IPS-11a (cell line): ENCODE data around the gene ARRDC1.
"Not testable (repeated sequence)": the region's sequence is repeated elsewhere in the genome, so short reads cannot be mapped to it uniquely, and the experiment has no call there.

Experiments used
- H3K4me3 ChIP-seq: one replicate; pipeline ENCODE4 v1.5.1; 2013; ENCODE audit warnings: low read depth, low read length, control low read depth

The ARRDC1 gene

GRCh38 chr9:137612741-137613142 lies 7.3 kb downstream of the ARRDC1 start:
- H3K4me3 ChIP-seq: no peak overlapping the region

DNA sequence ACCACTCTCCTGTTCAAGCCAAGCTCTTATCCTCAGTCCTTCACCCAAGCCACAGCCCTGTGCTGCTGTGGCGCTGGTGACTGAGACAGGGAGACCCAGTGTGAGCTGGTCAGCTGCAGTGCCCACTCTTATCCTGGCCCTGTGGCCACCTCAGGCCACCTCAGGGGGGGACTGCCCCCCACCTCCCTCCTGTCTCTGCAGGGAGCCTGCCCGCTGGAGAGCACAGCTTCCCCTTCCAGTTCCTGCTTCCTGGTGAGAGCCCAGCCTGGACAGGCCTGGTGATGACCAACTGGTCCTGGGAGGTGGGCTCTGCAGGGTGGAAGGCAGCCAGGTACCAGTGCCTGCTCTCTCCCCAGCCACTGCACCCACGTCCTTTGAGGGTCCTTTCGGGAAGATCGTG lies 7.8 kb downstream of the ARRDC1 start:
- no peak overlapping the region for H3K4me3 ChIP-seq

DNA sequence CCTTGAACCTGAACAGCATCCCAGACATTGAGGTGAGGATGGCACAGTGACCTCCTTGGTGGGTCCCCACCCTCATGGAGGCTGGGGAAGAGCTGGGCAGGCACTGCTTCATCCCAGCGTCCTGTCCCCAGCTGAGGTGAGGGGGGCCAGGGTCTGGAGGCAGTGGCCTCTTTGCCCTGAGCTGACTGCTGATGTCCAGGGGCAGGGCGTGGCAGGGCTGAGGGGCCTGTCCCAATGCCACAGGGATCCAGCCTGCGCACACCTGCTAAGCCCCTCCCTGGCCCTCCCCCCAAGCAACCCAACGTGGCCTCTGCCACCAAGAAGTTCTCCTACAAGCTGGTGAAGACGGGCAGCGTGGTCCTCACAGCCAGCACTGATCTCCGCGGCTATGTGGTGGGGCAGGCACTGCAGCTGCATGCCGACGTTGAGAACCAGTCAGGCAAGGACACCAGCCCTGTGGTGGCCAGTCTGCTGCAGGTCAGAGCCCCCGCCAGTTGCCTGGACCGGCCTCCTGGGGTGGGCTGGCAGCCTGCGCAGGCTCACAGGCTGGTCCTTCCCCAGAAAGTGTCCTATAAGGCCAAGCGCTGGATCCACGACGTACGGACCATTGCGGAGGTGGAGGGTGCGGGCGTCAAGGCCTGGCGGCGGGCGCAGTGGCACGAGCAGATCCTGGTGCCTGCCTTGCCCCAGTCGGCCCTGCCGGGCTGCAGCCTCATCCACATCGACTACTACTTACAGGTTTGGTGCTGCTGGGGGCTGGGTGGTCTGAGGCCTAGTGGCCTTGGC lies 8.4 kb downstream of the ARRDC1 start:
- H3K4me3 ChIP-seq: no peak overlapping the region

DNA sequence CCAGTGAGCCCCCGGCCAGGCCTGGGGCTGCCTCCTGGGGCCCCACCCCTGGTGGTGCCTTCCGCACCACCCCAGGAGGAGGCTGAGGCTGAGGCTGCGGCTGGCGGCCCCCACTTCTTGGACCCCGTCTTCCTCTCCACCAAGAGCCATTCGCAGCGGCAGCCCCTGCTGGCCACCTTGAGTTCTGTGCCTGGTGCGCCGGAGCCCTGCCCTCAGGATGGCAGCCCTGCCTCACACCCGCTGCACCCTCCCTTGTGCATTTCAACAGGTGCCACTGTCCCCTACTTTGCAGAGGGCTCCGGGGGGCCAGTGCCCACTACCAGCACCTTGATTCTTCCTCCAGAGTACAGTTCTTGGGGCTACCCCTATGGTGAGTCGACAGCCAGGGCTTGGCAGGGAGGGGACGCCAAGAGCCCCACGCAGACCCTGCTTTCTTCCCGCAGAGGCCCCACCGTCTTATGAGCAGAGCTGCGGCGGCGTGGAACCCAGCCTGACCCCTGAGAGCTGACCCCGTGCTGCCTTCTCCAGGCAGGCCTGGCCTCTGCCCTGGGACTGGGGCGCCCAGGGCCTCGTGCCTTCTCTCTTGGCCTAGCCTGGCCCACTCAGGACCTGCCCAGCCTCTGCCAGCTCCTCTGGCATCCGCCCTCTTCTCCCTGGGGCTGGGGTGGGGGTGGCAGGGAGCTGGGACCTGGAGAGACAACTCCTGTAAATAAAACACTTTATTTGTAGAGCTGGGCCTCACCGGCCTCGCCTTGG lies 9.3 kb downstream of the ARRDC1 start:
- no peak overlapping the region for H3K4me3 ChIP-seq

- no peak overlapping the region for H3K4me3 ChIP-seq
Measured at GRCh38 chr9:137615387-137615871, 9.9 kb downstream of the ARRDC1 start.

DNA sequence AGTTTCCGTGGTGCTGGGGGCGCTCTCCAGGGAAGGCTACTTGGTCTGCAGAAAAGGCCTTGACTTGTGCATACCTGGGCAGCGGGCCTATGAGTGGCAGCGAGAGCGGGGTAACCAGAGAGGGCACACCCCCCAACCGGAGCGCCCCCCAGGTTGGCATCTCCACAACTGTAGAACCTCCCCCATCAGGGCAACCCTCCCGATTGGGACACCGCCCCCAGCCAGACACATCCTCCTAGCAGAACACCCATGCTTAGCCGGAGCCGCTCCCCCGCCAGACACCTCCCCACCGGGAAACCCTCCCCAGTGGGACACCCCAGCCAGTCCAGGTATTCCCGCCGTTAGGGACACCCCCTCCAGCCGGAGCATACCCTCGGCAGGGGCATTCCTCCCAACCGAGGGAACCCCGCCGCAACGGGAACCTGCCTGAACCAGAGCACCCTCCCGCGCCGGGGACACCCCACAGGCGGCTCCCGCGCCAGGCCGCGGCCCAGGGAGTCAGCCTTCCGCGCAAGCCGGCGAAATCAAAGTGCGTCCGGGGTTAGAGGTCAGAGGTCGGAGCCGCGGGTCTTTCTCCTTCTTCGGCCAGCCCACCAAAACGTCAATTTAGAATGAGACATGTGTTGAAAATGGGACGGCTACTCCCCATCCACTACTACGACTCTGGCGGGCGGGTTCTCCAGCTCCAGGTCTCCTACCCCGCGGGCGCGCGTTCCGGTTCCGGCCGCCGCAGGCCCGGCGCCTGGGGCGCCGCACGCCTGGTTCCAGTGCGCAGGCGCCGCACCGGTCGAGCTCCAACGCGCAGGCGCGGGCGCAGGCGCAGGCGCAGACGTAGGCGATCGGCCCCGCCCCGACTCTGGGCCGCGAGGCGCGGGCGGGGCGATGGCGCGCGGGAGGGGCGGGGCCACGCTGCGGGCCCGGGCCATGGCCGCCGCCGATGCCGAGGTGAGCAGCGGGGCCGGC lies 12.9 kb downstream of the ARRDC1 start, which contains the start of gene EHMT1:
Gene EHMT1, plus strand, starts transcription at position 901 of the 963 bp plus-strand sequence. Its CDS starts 24 bp downstream, at position 925.
- peak within 1 kb of the TSS; percentile 91 for H3K4me3 ChIP-seq

DNA sequence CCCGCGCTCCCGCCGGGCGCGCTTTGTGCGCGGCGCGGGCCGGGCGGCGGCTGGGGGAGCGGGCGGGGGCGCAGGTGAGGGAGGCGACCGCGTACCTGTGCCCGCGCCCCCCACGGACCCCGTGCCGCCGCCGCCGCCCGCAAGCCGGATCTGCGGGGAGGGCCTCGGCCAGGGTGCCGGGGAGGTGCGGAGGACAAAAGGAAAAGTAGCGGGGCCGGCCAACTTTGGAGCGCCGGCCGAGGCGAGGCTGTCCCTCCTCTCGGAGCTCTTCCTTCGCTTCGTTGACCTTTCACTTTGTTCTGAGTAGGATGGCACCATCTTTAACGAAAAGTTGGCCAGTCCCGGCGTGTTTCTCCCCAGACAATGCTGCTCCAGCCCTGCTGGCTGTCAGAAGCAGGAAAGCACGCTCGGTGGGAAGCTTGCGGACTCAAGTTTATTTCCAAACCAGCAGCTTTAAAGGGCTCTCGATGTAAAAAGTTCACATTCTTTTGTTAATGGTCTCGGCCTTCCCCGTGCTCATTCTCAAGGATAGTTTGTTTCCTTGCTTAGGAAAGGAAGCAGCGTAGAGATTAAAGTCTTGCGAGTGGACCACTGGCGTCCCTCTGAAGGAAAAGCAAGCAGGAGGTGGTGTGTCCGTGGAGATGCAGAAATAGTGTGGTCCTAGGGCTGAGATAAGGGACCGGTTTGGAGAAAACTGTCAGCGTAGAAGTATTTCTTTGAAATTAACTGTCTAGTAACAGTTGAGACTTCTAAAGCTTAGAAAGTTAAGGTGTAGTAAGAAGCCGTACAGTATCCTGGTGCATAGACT lies 14.0 kb downstream of the ARRDC1 start:
- peak overlapping the region; percentile 87 for H3K4me3 ChIP-seq

DNA sequence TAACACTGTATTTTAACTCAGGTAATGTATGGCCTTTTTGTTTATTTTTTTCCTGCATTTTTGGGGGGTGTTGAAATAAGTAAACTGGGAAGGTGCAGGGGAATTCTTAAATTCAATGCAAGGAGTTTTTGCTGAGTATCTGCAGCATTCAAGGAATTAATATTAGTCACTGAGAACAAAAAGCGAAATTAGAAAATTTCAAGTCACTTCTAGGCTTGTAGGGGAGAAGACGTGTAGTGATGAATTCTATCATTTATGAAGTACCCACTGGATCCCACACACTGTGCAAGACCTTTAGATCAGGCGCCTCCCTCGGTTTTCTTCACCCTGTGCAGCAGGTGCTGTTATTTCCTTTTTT lies 14.5 kb downstream of the ARRDC1 start:
- H3K4me3 ChIP-seq: peak overlapping the region; percentile 87

DNA sequence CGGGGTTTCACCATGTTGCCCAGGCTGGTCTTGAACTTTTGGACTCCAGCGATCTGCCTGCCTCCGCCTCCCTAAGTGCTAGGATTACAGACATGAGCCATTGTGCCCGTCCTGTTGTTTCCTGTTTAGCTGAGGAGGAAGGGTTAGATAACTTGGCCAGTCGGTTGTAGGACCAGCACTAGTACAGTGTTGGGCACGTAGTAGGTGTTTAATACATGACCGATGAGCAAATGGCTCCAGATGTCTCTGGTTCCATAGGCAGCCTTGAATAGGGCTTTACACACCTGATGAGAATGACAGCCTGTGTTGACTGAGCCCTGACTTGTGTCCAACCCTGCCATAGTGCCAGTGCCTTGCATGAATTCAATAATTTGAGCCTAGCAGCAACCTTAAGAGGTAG lies 15.1 kb downstream of the ARRDC1 start:
- no peak overlapping the region for H3K4me3 ChIP-seq

DNA sequence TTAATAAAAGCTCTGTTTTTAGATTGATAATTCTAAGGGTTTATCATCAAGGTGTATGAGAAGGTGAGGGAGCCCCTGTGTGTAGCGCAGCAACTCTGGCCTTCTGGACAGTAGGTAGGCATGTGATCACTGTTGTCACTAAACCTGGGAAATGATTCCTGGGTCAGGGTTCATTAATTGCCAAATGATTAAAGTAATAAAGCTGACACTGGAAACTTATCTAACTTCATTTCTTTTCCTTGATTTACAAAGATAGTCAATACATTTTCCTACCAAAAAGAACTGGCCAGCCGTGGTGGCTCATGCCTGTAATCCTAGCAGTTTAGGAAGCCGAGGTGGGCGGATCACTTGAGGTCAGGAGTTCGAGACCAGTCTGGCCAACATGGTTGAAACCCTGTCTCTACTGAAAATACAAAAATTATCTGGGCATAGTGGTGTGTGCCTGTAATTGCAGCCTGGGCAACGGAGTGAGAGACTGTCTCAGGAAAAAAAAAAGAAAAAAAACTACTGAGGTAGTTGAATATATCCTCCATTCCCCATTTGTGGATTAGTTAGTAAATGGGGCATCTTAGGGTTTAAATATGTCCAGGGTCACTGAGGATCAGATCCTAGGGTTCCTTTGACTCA lies 15.8 kb downstream of the ARRDC1 start:
- H3K4me3 ChIP-seq: no peak overlapping the region

GRCh38 chr9:137622211-137622610 lies 16.7 kb downstream of the ARRDC1 start:
- H3K4me3 ChIP-seq: not testable (repeated sequence)

DNA sequence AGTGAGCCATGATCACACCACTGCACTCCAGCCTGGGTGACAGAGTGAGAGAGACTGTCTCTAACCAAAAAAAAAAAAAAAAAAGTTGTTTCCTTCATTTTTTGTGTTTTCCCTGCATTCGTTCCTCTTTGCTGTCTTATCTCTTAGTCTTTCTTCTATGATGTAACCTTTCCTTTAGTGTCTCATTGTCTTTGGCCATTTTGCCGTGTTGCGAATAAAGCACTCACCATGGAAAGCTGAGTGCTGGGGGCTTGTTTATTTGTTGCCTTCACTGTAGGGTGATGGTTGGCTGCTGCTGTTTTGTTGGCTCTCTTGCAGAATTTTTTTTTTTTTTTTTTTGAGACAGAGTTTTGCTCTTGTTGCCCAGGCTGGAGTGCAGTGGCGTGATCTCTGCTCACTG lies 21.0 kb downstream of the ARRDC1 start:
- no peak overlapping the region for H3K4me3 ChIP-seq

DNA sequence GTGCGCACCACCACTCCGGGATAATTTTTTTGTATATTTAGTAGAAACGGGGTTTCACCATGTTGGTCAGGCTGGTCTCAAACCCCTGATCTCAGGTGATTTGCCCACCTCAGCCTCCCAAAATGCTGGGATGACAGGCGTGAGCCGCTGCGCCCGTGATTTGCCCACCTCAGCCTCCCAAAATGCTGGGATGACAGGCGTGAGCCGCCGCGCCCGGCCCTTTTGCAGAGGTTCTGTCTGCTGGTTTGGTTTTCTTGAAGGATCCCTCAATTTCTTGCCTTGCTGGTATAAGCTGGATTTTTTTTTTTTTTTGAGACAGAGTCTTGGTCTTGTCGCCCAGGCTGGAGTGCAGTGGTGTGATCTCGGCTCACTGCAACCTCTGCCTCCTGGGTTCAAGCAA lies 21.9 kb downstream of the ARRDC1 start:
- H3K4me3 ChIP-seq: not testable (repeated sequence)

- no peak overlapping the region for H3K4me3 ChIP-seq
Measured at GRCh38 chr9:137630126-137630525, 24.6 kb downstream of the ARRDC1 start.

GRCh38 chr9:137630679-137631078 lies 25.2 kb downstream of the ARRDC1 start:
- H3K4me3 ChIP-seq: no peak overlapping the region

GRCh38 chr9:137631345-137632229 lies 26.1 kb downstream of the ARRDC1 start:
- H3K4me3 ChIP-seq: no peak overlapping the region

DNA sequence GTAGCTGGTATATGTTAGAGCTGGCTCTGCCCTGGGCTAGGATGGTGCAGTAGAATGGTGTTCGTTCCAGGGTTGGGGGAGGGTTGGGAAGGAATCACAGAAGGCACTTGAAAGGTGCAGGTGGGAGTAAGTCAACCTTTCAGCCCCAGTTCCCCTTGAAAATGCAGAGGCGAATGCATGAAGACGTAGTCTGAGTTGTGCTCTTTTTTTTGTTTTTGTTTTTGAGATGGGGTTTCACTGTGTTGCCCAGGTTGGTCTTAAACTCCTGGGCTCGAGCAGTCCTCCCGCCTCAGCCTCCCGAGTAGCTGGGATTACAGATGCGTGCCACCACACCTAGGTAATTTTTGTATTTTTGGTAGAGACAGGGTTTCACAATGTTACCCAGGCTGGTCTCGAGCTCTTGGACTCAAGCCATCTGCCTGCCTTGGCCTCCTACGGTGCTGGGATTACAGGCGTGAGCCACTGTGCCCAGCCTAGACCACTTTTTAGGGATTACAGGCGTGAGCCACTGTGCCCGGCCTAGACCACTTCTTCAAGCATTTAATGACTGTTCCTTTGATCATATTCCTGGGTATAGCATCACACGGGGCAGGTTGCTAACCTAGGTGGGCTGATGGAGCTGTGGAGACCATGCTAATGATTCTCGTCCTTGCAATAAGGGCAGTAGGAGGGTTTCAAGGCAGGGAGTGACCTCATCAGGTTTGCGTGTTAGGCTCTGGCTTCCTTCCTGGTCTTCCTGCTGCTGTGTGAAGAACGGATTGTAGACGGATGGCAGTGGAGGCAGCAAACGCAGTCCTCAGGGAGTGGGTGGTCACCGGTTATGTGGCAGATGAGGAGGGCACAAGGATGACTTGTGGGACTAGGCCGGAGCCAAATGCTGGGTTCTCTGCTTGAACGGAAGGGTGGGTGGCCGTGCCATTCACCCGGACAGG lies 27.0 kb downstream of the ARRDC1 start:
- no peak overlapping the region for H3K4me3 ChIP-seq

DNA sequence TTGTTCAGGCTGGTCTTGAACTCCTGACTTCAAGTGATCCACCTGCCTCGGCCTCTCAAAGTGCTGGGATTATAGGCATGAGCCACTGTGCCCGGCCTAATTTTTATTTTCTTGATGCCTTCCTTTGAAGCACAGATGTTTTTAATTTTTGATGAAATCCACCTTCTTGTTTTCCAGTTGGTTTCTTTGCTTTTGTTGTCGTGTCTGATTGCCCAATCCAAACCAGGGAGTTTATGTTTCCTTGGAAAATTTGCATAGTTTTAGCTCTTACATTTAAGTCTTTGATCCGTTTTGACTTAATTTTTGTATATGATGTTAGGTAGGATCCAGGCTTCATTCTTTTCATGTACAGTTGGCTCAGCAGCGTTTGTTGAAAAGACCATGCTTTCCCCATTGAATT lies 28.5 kb downstream of the ARRDC1 start:
- H3K4me3 ChIP-seq: no peak overlapping the region
